SK-N-SH (cell line): ENCODE results near the gene MOB2.

Source experiments
- FOXJ3 ChIP-seq: sonication (generic); formaldehyde crosslinking; IDR thresholded peaks from 2 replicates; pipeline ENCODE4 v1.5.1; 2020; ENCODE audit warnings: mild to moderate bottlenecking, missing genetic modification reagents
- JUND ChIP-seq: IDR thresholded peaks from 2 replicates; pipeline ENCODE4 v1.4.0; 2012
- TF ChIP-seq, protein P1 (sequence below): fragments of 200-600 bp; sonication (generic); IDR thresholded peaks from 2 replicates; pipeline ENCODE4 v1.6.1; 2017; ENCODE audit warnings: antibody characterized with exemption, mild to moderate bottlenecking, moderate library complexity

DNA sequence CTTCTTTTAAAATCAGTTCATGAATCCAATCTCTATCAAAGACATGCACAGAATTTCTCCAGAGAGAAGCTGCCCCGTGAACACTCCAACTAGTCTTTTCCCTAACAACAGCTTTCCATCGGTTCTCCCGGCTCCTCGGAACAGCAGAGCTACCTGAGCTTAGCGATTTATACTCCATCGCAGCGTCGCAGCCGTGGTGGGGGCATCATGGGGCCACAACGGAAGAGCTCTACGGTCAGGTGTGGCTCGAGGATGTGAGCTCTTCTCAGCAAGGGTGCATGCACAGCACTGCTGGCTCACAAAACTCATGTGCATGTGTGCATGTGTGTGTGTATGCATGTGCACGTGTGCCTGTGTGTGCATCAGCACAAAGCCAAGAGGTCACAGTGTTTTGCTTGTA is 11.7 kb upstream of the MOB2 start:
- TF ChIP-seq FOXJ3 (CRISPR knock-in tag): no peak
- TF ChIP-seq, protein P1, sequence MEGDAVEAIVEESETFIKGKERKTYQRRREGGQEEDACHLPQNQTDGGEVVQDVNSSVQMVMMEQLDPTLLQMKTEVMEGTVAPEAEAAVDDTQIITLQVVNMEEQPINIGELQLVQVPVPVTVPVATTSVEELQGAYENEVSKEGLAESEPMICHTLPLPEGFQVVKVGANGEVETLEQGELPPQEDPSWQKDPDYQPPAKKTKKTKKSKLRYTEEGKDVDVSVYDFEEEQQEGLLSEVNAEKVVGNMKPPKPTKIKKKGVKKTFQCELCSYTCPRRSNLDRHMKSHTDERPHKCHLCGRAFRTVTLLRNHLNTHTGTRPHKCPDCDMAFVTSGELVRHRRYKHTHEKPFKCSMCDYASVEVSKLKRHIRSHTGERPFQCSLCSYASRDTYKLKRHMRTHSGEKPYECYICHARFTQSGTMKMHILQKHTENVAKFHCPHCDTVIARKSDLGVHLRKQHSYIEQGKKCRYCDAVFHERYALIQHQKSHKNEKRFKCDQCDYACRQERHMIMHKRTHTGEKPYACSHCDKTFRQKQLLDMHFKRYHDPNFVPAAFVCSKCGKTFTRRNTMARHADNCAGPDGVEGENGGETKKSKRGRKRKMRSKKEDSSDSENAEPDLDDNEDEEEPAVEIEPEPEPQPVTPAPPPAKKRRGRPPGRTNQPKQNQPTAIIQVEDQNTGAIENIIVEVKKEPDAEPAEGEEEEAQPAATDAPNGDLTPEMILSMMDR: no peak
- no peak for TF ChIP-seq JUND
